ENCODE results near the gene NAXD.
A peak's percentile ranks its signal among the peaks of the same experiment; 100 is the strongest.

NAXD gene

GRCh38 chr13:110646442-110647364 lies 31.4 kb downstream of the NAXD start:
- no peak for DNase-seq

GRCh38 chr13:110647365-110647737 lies 32.0 kb downstream of the NAXD start:
- DNase-seq = no peak

DNA sequence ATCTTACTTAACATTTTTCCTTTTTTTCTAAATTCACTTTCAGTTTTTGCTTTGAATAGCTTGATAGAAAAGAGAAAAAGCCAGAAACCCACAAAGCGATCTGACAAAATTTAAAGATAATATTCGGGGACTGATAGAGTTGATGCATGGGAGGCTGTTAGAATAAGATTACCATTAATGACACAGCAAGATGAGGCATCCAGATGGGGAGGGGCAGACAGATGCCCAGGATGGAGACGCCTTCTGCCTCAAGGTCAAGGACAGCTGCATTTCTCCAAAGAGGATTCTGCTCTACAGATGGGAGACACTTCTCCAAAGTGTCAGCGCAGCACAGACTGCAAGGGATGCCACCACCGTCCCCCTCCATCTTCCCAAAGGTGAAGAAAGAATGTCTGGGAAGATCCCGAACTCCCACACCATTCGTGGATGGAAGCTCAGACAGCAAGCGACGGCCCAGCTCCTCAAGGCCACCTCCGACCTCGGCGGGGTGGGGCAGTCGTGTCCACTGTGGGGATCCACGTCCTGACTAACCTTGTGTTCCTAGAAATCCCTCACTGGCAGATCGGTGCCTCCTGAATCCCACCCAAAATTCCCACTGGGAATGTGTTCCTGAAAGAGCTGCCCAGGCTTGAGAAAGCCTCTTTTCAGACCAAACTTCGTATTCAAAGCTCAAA lies 32.9 kb downstream of the NAXD start:
- DNase-seq = no peak

DNA sequence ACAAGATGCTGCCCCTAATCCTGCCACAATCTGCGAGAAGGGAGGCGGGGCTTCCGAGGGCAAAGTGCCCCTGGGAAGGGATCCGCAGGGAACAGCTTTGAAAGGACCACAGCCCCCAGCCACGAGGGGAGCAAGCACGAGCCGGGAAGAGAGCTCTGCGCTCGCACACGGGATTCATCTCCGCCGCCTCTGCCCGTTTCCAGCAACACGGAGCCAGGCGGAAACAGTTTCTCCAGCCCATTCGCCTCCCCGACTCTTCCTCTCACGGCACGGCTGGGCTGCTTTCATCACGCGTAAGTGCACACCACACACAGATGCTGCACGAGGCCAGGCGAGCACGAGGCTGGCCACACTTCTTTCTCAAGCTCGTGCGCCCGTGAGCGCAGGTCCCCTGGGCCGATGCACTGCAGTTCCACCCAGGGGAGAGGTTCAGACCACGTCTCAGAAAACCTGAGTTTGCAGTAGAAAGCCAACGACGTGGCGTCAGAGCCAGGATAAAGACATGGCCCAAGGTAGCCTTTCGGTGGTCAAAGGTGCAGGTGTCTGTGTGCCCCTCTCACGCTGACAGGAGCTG lies 33.6 kb downstream of the NAXD start:
- DNase-seq = no peak

DNA sequence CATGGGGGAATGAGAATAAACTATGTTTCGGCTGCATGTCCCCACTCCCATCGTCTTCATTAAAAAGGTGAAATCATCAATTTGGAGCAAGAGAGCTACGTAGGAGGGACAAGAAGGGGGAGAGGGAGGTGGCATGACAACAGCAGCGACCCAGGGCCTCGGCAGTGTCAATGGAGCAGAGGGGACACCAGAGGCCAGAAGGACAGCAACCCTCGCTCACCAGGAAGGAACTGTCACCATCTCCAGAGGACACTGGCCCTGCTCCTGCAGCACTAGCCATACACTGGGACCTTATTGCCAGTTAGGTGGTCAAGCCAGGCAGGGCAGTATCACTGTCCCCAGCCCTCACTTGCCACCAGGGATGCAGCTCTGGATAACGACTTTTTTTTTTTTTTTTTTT lies 34.2 kb downstream of the NAXD start:
- no peak for DNase-seq

GRCh38 chr13:110650436-110650835 lies 35.1 kb downstream of the NAXD start:
- DNase-seq = no peak

DNA sequence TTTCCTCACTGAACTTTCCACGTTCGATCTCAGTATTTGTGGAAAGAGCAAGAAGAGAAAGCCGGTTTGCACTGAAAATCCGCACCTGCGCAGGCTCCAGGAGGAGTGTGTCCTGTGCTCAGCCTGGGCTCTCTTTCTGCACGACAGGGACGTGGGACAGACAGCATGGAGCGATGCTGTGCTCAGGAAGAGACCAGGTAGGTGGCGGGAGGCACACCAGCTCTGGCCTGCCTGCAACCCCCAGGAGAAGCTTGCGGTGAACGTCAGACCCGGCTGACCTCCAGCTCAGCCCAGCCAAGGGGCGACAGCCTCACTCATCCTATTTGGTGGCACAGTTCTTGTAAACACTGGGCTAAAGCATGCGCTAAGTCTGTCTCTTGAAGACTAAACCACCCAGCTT lies 35.9 kb downstream of the NAXD start:
- DNase-seq = no peak

DNA sequence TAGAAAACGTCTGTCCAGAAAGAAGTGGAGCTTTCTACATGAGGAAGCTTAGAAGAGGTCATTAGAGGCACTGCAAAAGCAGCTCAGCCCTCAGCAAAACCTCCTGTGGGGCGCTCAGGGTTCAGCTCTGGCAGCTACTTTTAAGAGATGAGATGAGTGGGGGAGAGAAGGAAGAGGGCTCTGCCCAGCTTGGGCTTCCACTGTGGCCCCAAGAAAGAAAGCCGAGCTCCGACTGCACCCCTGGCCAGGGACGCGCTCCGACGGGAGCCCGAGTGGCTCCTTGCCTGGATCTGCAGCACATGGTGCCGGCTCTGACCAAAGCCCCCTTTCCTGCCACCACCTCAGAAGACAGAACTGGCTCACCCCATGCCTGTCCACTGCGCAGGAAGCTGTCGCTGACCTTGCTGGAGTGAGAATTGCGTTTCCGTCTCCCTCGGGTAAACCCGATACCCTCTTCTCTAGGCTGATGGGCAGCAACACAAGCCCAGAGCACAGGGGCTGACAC lies 36.4 kb downstream of the NAXD start:
- DNase-seq = no peak

- DNase-seq = no peak
Observed at GRCh38 chr13:110652231-110652730, 36.9 kb downstream of the NAXD start.

DNA sequence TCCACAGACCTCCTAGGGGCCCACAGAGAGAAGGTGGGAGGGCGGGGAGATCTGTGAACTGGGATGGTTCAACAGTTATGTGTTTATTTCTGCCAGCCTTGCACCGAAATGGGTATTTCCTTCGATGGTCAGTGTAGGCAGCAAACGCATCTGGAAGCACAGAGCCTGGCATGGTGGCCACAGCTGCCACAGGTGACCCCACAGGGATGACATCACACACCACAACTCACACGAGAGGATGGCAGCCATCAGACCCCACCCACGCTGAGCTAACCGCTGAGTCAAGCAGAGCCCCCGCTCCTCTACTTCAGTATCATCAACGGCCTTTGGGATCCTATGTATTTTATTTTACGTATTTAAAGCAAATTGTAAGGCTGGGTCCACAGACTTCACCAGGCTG lies 37.4 kb downstream of the NAXD start:
- DNase-seq = no peak

DNA sequence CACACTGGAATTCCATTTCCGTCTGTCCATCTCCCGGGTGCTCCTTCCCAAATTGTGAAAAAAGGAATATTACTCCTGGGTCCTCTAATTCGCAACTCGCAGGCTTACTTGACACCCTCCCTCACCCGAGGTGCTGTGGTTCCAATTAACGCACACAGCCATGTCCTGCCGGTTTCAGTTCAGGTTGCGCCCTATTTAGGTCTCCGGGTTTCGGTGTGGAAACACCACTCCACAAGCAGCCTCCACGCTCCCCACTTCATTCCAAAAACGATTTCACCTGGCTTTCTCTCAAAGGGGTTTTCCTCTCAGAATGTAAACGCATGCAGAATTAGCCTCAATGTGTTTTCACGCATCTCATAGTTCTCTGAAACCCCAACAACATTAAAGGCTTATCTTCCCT lies 37.9 kb downstream of the NAXD start:
- DNase-seq = no peak

- no peak for DNase-seq
Observed at GRCh38 chr13:110653851-110654250, 38.5 kb downstream of the NAXD start.

DNA sequence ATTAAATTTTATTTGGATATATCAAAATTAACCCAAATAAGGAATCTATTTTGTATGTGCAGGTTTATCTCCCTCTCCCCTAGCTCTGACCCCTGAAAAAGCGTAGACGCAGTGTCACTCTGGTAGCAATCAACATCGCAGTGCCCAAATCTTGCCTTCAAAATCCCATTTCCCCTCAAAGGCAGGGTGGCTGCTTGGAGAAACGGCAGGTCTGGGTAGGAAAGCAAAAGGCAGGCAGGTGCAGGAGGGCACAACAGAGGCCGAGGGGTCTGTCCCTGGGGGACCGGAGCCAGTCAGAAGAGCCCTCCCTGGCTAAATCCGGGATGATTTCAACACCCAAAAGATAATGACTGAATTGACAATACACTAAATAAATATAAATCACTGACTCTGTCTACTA lies 41.9 kb downstream of the NAXD start:
- no peak for DNase-seq

- peak; percentile 96 for DNase-seq
Observed at GRCh38 chr13:110658218-110658911, 43.0 kb downstream of the NAXD start.

GRCh38 chr13:110661256-110661655 lies 45.9 kb downstream of the NAXD start:
- no peak for DNase-seq

- no peak for DNase-seq
Observed at GRCh38 chr13:110662091-110662490, 46.7 kb downstream of the NAXD start.

- DNase-seq = no peak
Observed at GRCh38 chr13:110662777-110663443, 47.6 kb downstream of the NAXD start.

- DNase-seq = no peak
Observed at GRCh38 chr13:110663491-110663890, 48.1 kb downstream of the NAXD start.

GRCh38 chr13:110664041-110664440 lies 48.7 kb downstream of the NAXD start:
- peak; percentile 77 for DNase-seq

DNA sequence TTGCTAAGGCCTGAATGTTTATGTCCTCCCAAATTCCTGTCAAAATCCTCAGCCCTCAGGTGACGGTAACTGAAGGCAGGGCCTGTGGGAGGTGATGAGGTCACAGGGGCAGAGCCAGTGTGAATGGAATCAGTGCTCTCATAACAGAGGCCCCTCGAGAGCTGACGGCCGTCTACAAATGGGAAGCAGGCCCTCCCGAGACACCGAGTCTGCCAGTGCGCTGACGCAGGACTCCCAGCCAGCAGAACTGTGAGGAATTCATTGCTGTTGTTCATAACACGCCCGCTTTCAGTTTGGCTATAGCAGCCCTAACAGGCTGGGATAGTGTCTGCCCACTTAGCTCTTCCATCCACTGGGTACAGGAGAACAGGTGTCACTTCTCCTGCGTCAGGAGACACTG lies 49.3 kb downstream of the NAXD start:
- peak; percentile 15 for DNase-seq

DNA sequence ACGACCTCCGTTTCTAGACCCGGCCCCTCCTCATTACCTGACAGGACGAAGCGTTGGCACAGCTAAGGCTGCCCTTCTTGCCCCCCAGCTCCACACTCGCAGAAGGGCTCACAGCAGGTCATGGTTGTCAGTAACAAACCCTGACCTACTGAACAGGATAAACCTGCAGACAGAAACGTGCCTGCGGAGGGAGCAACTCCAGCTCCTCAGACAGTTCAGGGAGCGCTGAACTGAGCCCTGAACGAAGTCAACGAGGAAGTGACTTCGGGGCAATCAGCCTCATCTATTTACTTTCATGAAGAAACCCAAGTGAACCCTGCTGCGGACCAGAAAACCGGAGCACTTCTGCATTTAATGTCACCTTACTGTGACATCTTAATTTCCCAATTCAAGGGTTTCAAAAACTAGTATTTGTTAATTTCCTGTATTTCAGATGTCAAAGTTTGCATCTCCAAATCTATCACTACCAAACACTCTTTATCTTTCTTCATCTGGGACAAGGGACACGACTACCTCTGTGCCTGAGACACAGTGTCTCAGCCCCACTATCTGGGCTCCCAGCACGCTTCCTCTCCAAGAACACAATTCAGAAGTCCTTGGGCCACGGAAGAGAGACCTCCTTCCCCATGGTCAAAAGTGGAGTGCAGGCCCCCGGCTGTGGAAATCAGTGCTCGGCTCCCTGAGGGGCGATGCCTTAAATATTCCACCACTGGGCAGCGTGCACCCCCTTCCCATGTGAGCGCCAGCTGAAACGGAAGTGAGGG lies 50.3 kb downstream of the NAXD start:
- DNase-seq = peak; percentile 92

- no peak for DNase-seq
Observed at GRCh38 chr13:110666255-110666533, 50.8 kb downstream of the NAXD start.

All from inflammatory macrophage treated with lipopolysaccharide for 4 hours (primary cell).